ENCODE data around the gene ZNF217.
"Not testable (repeated sequence)": the region's sequence is repeated elsewhere in the genome, so short reads cannot be mapped to it uniquely, and the experiment has no call there.

GRCh38 chr20:53596189-53597001, 2.8 kb upstream of the ZNF217 start:
- not testable (repeated sequence) for TF ChIP-seq SUZ12 (IDR thresholded peaks at IDR 0.05; ENCODE audit: extremely low read depth, insufficient read depth, insufficient read length); YY1 (IDR thresholded peaks at IDR 0.05; ENCODE audit: insufficient read depth, insufficient read length)

Data from NT2/D1 (cell line).